ENCODE measurements around the gene C19orf85.
A peak's percentile ranks its signal among the peaks of the same experiment; 100 is the strongest.

C19orf85 gene

DNA sequence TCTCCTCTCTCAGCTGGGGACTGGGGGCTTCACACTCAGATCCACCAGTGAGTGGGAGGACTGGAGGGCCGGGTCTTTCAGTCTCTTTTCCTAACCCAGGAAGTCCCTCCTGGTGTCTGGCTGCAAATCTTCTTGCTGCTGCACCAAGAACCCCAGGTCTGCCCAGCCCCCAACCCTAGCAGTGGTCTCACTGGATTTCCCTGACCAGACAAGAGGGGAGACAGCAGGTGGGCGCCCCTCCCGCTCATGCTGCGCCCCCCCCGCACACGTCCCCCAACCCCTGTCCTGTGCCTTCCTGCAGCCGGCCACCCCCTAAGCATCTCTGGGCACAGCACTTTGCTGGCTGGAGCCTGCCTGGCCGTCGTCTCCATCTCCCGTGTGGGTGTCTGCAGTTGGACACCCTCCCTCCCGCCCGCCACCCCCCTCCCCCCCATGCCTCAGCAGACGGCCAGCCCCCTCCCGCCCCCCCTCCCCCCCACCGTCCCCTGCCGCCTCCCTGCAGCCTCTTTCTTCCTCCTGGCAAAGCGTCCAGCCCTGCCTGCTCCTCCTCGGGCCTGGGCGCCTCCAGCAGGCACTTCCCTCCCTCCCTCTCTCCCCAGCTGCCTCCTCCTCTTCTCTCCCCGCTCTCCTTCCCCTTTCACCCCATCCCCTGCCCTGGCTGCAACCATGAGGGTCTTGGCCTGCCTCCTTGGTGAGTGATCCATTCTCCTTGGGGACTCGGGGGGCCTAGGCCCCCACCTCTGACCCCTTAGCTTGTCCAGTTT lies 23.6 kb upstream of the C19orf85 start, which contains the start of gene SSC5D:
TSS of gene SSC5D (plus strand) at position 513 of the 764 bp plus-strand sequence. CDS start at position 667, 154 bp downstream.
- H3K27ac ChIP-seq: peak within 1 kb of the TSS; percentile 82
- TF ChIP-seq, protein P1, sequence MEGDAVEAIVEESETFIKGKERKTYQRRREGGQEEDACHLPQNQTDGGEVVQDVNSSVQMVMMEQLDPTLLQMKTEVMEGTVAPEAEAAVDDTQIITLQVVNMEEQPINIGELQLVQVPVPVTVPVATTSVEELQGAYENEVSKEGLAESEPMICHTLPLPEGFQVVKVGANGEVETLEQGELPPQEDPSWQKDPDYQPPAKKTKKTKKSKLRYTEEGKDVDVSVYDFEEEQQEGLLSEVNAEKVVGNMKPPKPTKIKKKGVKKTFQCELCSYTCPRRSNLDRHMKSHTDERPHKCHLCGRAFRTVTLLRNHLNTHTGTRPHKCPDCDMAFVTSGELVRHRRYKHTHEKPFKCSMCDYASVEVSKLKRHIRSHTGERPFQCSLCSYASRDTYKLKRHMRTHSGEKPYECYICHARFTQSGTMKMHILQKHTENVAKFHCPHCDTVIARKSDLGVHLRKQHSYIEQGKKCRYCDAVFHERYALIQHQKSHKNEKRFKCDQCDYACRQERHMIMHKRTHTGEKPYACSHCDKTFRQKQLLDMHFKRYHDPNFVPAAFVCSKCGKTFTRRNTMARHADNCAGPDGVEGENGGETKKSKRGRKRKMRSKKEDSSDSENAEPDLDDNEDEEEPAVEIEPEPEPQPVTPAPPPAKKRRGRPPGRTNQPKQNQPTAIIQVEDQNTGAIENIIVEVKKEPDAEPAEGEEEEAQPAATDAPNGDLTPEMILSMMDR (IDR thresholded peaks at IDR 0.05): no peak
- no peak for TF ChIP-seq ZFX (IDR thresholded peaks at IDR 0.05; ENCODE audit: borderline replicate concordance)

DNA sequence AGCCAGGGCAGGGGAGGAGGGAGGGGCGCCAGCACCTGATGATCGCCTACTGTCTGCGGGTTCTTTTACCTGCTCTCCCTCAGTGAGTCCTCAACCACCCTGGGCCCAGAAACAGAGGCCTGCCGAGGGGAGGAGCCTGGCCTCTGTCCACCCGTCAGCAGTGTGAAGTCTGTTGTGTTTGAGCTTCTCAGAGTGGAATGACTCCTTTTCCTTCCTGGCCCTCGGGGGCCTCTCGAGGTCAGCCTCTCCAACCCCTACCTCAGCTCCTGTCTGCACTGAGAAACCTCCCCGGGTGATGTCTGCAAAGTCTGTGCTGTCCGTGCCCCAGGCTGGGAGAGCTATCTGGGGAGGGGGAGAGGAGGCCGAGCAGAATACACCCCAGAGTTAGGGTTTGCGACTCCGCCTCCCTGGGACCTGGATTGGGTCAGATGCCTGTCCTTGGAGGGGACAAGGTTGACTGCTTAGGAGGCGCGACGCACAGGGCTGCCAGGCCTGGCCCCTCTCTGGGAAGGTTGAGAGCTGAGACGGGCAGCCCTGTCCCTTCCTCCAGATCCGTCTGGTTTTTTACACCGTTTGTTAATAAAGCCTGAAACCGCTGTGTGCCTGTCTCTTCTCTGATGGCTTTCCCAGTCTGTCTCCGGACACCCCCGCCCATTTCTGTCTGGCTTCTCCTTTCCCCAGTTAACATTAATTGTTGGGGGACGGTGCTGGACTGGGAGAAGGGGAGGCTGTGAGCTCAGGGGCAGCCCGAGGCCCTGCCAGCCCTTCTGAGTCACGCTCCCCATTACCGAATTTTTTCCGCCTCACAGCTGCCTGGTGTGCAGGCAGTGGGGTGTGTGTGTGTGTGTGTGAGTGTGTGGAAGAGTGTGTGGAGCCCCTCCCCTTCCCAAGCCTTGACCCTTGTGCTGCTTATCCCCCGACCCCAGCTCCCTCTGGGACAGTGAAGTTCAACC lies 22.7 kb upstream of the C19orf85 start:
- TF ChIP-seq ZFX (IDR thresholded peaks at IDR 0.05; ENCODE audit: borderline replicate concordance): no peak
- TF ChIP-seq, protein P1 (IDR thresholded peaks at IDR 0.05): no peak
- H3K27ac ChIP-seq: peak overlapping the region; percentile 82

DNA sequence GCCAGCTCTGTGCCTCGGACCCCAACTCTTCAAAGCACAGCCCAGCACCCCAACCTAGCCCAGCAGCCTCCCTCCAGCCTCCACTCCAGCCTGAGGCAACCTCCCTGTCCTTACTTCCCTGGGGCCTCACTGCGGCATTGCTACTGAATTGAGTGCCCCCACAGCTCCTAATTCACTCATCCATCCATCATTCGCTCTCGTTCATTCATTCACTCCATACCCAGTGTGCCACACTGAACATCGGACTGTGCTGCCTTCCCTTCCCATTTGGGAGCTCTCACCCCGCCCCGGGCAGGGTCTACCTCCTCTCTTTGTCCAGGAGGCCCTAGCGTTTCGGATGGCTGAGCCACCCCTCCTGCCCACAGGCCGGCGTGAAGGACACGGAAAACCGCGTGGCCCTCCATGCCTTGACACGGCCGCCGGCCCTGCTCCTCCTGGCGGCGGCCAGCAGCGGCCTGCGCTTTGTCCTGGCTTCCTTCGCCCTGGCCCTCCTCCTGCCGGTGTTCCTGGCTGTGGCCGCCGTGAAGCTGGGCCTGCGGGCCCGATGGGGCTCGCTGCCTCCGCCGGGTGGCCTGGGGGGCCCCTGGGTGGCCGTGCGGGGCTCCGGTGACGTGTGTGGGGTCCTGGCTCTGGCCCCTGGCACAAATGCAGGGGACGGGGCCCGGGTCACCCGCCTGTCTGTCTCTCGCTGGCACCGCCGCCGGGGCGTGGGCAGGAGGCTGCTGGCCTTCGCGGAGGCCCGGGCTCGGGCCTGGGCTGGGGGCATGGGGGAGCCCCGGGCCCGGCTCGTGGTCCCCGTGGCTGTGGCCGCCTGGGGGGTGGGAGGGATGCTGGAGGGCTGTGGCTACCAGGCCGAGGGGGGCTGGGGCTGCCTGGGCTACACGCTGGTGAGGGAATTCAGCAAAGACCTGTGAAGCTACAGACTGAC lies 21.8 kb upstream of the C19orf85 start:
- peak overlapping the region; percentile 82 for H3K27ac ChIP-seq
- TF ChIP-seq, protein P1 (IDR thresholded peaks at IDR 0.05): no peak
- TF ChIP-seq ZFX (IDR thresholded peaks at IDR 0.05; ENCODE audit: borderline replicate concordance): no peak

DNA sequence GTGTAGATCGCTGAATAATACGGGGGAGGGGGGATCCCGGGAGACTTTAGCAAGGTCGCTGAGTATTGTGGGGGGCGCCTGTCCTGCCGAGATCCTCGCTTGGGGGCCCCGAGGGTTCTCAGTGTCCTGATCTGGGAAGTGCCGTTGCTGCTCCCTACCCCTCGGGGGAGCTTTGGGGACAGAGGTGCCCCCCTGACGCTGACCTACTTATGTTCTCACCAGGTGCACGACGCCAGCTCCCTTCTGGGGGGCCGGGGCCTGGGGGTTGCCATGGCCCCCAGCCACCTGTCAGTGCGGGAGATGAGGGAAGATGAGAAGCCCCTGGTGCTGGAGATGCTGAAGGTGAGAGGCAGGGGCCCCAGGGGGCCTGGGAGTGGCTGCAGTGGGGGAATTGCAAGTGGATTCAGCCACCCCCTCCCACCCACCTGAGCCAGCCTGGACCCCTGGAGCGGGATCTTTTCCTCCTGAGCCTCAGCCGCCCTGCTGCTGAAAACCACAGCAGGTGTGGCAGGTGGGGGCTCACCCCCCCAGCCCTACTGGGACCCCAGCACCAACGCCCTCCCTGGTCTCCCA lies 21.0 kb upstream of the C19orf85 start:
- TF ChIP-seq, protein P1 (IDR thresholded peaks at IDR 0.05): no peak
- no peak for TF ChIP-seq ZFX (IDR thresholded peaks at IDR 0.05; ENCODE audit: borderline replicate concordance)
- peak overlapping the region; percentile 82 for H3K27ac ChIP-seq

DNA sequence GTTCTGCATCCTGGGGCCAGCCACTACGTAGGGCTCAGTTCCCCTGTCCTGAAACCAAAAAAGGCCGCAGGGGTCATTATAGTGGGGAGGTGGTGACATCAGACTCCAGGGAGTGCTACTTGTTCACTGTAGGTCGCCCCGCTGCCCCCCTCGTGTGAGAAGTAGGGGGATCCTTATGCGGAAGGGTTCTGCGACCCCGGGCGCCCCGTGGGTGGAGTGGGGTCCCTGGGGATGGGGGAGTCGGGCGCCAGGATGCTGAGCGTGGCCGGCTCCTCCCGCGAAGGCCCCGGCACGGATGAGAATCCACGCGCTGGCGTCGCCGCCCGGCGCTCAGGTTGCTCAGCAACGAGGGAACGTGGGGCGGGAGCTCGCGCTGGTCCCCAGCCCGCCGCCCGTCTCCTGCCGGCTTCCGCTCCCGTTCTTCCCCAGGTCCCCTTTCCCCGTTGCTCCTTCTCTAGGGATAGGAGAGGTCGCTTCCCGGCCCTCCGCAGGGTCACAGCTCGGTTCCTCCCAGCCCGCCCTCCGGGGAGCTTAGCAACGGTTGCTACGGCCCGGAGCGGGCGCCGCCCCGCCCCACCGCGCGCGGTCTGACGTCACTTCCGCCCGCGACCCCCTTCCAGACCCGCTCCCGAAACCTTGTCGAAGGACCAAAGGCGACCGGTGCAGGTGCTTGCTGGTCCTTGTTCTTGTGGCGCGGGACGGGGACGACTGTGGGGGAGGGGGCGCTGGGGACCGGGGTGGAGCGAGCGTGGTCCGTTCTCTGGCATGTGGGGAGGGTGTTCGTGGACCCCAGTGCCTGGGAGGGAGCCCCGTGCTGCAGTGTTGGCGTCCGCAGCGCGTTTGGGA lies 20.3 kb upstream of the C19orf85 start, which contains the start of gene NAT14:
TSS of gene NAT14 (plus strand) at position 596 of the 846 bp plus-strand sequence. CDS start 521 bp downstream, outside the sequence.
- H3K27ac ChIP-seq: peak within 1 kb of the TSS; percentile 82
- TF ChIP-seq, protein P1 (IDR thresholded peaks at IDR 0.05): no peak
